Transverse colon (tissue), 4 donors: Measurements from ENCODE around the gene VAV2. TPM values are rescaled to one million over a fixed set of nuclear protein-coding genes. Genes with fewer than 3 reads are reported as not detected.

ENCODE experiments used
- DNase-seq: peaks from one replicate; pipeline ENCODE4 v3.0.0-alpha.2; 2019
- H3K27ac ChIP-seq, 4 donors: fragments of 200-600 bp; sonication (generic); 2 replicates each; pipeline ENCODE4 v1.5.1; 2016 to 2018; ENCODE audit warnings: inconsistent platforms in 4 of 4
- H3K27me3 ChIP-seq: fragments of 200-600 bp; sonication (generic); 2 replicates; pipeline ENCODE4 v1.5.1; 2017; ENCODE audit warnings: inconsistent platforms
- H3K36me3 ChIP-seq, 4 donors: fragments of 200-600 bp; sonication (generic); 2 replicates each; pipeline ENCODE4 v1.5.1; 2017 to 2019; ENCODE audit warnings: inconsistent platforms in 4 of 4
- H3K4me1 ChIP-seq, 4 donors: fragments of 200-600 bp; sonication (generic); 2 replicates each; pipeline ENCODE4 v1.5.1; 2017 to 2020; ENCODE audit warnings: inconsistent platforms in 4 of 4
- H3K4me3 ChIP-seq, 4 donors: fragments of 200-600 bp; sonication (generic); 1 replicate in 1 of 4; 2 replicates in 3 of 4; pipeline versions ENCODE4 v1.5.1 to v1.6.1; 2017 to 2019; ENCODE audit warnings: inconsistent platforms in 4 of 4
- H3K9me3 ChIP-seq, 2 donors: fragments of 200-600 bp; sonication (generic); 2 replicates each; pipeline ENCODE4 v1.5.1; 2017 to 2019; ENCODE audit warnings: inconsistent platforms in 2 of 2
- CTCF ChIP-seq, 5 experiments: fragments of 200-600 bp in 3 of 5; fragments of 450-650 bp in 2 of 5; sonication (generic) in 3 of 5; IDR thresholded peaks; 1 replicate in 2 of 5; 2 replicates in 3 of 5; pipeline ENCODE4 v1.5.1; 2016 to 2017; ENCODE audit warnings: antibody characterized with exemption in 5 of 5, inconsistent platforms in 3 of 5, mild to moderate bottlenecking in 2 of 5, moderate library complexity in 1 of 5
- EP300 ChIP-seq: sonication (generic); formaldehyde crosslinking; IDR thresholded peaks from one replicate; pipeline ENCODE4 v1.6.1; 2017; ENCODE audit warnings: antibody characterized with exemption, low read depth
- POLR2A ChIP-seq: fragments of 450-650 bp; IDR thresholded peaks from one replicate; pipeline ENCODE4 v1.6.1; 2016; ENCODE audit warnings: antibody characterized with exemption, mild to moderate bottlenecking, moderate library complexity
- POLR2AphosphoS5 ChIP-seq, 3 donors: sonication (generic); formaldehyde crosslinking; IDR thresholded peaks; one replicate each; pipeline ENCODE4 v1.6.1; 2016; ENCODE audit warnings: antibody characterized with exemption in 3 of 3
- WGBS, 2 donors: methylation state at CpG; one replicate each; pipeline ENCODE4 v1.1.5; 2018; ENCODE audit warnings: low coverage in 1 of 2; 5-methylcytosine and 5-hydroxymethylcytosine counted together
- in situ Hi-C, 4 donors: fragments of 200-750 bp; cut with MboI; loops; one replicate each; pipeline versions ENCODE4 v1.15.0 to v1.15.1; 2017; ENCODE audit warnings: low sequenced_read_pairs in 3 of 4, low pct_ligation_motif_present in 1 of 4, low pct_unique_long_range_greater_than_20kb in 1 of 4
- intact Hi-C: fragments of 100-400 bp; cut with DNase I; formaldehyde crosslinking; loops from one replicate; pipeline ENCODE4 v1.15.1; 2023; ENCODE audit warnings: low total_unique reads
- total RNA-seq, 4 donors: library from RNA; depleted of rRNA; stranded (reverse); fragments of >200 nt; gene quantifications; one replicate each; pipeline ENCODE4 v1.1.0, GENCODE V29; 2016

Gene VAV2
- total RNA-seq, 4 donors from 2014 or later = 8.2 to 52.4 (median 24.5) TPM

GRCh38 chr9:133973111-133973790 lies 18.9 kb downstream of the VAV2 start:
- no peaks in the 10 kb centered on the region for H3K27me3 ChIP-seq
- DNase-seq = peak; percentile 60
- in situ Hi-C loops = no loop called here
- no peaks in the 10 kb centered on the region for H3K36me3 ChIP-seq
- intact Hi-C loops = no loop called here
- peak overlapping the region in 3 of 4 donors; percentile 10 to 40 (median 32) for H3K27ac ChIP-seq
- H3K9me3 ChIP-seq = no peaks in the 10 kb centered on the region
- TF ChIP-seq POLR2AphosphoS5 (IDR thresholded peaks at IDR 0.05) (no peak), POLR2A (no peak), CTCF (IDR thresholded peaks at IDR 0.05) (no peak)
- WGBS, 2 donors = 57% methylated on average over 24 of the region's 24 CpGs; no CpG with 5 or more reads in 1 of the 2 donors
- H3K4me3 ChIP-seq = no peak overlapping the region
- H3K4me1 ChIP-seq = peaks cover 21 to 40% (median 35%) of the 10 kb centered on the region in 4 donors

- Histone ChIP-seq H3K27me3 (no peaks in the 10 kb centered on the region), H3K4me1 (peaks cover 21 to 40% (median 35%) of the 10 kb centered on the region in 4 donors), H3K27ac (peak overlapping the region; percentile 10 to 41 (median 22)), H3K4me3 (no peak overlapping the region), H3K9me3 (no peaks in the 10 kb centered on the region), H3K36me3 (no peaks in the 10 kb centered on the region)
- TF ChIP-seq EP300 = no peak
- peak in 2 of 3 donors; percentile 18 to 46 for TF ChIP-seq POLR2AphosphoS5 (IDR thresholded peaks at IDR 0.05)
- TF ChIP-seq POLR2A = no peak
- TF ChIP-seq CTCF (IDR thresholded peaks at IDR 0.05) = no peak
- in situ Hi-C loops = no loop called here
- 60% methylated on average over 30 of the region's 30 CpGs; no CpG with 5 or more reads in 1 of the 2 donors for WGBS, 2 donors
- intact Hi-C loops = no loop called here
- peak; percentile 82 for DNase-seq
Observed at GRCh38 chr9:133971981-133972941, 19.9 kb downstream of the VAV2 start.

- peak overlapping the region; percentile 4 to 41 (median 22) for H3K27ac ChIP-seq
Observed at GRCh38 chr9:133971121-133971951, 20.8 kb downstream of the VAV2 start.

More at GRCh38 chr9:133971121-133971951, 20.8 kb downstream of the VAV2 start:
- DNase-seq = no peak
- Histone ChIP-seq H3K27me3 (no peaks in the 10 kb centered on the region), H3K9me3 (no peaks in the 10 kb centered on the region), H3K4me1 (peaks cover 21 to 40% (median 35%) of the 10 kb centered on the region in 4 donors), H3K36me3 (no peaks in the 10 kb centered on the region), H3K4me3 (no peak overlapping the region)
- TF ChIP-seq POLR2AphosphoS5 (IDR thresholded peaks at IDR 0.05) (no peak), CTCF (IDR thresholded peaks at IDR 0.05) (no peak), EP300 (no peak), POLR2A (no peak)
- 65 to 73% methylated on average over 3 to 21 of the region's 22 CpGs for WGBS, 2 donors
- intact Hi-C loops = no loop called here
- in situ Hi-C loops = no loop called here
